NCI-H2171 treated with DMSO at 0.1 percent for 48 hours (cell line): Measurements from ENCODE around the gene ABCG4.
A peak's percentile ranks its signal among the peaks of the same experiment; 100 is the strongest.
"Not testable (repeated sequence)": the region's sequence is repeated elsewhere in the genome, so short reads cannot be mapped to it uniquely, and the experiment has no call there.

Source experiments
- DNase-seq: peaks from one replicate; lab custom pipeline; 2025; lab: John Stamatoyannopoulos, UW

Gene ABCG4

DNA sequence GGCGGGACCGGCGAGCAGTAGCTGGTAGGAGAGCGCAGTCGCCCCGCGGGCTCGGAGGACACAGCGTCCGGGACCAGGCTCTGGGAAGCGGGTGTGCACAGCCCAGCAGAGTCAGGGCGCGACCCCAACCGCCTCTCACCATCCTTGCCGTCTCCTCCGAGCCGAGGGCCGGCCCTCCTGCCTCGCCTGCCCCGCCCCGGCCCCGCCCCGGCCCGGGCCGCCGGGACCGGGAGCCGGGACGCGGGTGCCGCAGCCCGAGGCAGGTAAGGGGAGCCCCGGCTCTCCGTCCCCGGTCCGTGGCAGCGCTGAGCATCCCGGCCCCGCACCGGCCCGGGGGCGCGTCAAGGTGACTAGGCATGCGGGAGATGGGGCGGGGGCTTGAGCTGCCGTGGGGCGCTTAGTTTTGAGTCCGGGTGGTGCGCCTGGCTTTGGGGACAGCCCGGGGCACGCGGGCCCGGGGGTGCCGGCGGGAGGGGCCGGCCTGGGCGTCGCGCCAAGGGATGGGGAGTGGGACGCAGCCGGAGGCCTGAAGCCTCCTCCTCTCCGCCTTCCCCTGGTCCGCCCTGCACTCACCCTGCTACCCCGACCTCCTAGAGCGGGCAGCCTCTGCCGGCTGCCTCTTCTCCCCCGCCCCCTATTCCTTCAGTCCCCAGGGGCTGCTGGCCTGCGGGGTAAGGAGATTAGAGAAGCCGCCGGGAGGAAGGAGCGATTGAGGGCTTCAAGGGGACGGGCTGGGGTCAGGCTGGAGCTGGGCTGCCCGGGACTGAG is at the start of gene ABCG4:
ABCG4 (plus strand) TSS at position 35 of the 768 bp plus-strand sequence. CDS start 914 bp downstream, outside the sequence.
- DNase-seq: no peak

DNA sequence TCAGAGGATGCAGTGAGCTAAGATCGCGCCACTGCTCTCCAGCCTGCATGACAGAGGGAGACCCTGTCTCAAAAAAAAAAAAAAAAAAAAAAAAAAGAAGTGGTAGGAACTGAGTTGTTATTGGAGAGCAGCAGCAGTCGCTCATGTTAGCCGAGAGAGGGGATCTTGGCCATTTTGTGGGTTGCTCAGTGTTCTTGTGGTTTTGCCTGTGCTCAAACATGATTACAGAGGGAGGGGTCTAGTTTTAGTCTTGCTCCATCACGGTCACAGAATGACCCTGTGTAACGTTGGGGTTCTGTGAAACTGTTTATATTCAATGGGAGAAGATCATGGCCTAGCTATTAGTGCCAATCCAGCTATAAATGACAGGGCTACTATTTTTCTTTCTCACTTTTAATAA is 49.1 kb upstream of the ABCG4 start:
- no peak for DNase-seq

DNA sequence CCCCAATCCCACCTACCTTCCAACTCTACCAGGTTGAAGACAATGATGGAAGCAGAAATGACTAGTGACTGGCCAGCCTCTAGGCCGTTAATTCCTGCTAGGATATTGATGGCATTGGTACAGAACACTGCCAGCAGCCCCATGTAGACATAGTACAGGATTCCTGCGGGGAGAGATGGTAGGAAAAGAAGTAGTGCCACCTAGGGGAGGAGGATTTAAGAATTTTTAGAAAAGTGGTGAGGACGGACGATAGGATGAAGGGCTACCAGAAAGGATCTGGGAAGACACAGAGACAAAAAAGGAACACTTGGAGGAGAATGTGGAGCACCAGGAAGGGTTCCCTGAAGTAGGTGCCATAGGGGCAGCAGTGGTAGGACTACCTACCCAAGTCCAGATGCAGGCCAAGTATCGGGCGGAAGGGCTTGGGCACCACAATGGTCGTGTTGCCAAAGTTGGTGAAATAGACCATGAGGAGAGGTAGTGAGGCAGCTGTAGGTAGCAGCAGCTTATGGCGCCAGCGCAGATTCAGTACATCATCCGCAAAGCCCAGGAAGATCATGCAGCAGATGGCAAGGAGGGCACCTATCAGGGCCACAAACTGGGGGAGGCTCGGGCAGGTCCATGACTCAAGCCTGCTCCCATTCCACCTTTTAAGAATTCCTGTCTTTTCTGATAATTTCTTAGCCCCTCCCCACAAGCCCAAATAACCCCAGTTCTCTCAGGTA is 48.4 kb upstream of the ABCG4 start:
- DNase-seq: no peak

DNA sequence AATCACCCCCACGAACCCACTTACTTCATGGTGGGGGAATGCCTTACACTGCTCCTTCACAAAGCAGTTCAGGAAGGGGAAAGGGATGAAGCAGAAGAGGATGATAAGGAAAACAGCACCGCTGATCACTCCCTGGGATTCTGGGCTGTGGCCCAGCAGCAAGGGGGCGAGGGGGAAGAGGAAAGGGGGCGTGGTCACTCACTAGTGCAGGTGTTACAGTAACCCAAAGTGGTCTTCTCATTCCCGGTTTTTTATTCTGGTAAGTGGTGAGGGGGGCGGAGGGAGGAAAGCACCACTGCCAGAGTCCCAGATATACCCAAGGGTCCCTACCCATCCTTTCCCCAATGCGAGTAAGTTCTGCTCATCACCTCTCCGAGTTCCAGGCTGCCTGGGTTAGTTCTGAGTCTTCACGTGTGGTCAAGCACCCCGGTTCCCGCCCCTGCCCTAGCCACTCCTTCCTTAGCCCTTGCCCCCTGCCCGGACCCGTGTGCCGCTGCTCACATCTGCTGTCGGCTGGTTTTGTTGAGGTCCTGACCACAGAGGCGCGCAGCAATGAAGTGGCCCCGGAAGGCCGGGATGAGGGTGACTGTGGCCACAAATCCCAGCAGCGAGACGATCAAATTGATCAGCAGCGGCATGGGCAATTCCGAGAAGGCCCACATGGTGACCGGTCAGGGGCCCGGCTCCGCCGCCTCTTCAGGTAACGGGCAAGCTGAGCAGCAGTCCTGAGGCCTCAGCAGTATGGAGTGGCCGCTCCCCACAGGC is 47.7 kb upstream of the ABCG4 start:
- DNase-seq: no peak

DNA sequence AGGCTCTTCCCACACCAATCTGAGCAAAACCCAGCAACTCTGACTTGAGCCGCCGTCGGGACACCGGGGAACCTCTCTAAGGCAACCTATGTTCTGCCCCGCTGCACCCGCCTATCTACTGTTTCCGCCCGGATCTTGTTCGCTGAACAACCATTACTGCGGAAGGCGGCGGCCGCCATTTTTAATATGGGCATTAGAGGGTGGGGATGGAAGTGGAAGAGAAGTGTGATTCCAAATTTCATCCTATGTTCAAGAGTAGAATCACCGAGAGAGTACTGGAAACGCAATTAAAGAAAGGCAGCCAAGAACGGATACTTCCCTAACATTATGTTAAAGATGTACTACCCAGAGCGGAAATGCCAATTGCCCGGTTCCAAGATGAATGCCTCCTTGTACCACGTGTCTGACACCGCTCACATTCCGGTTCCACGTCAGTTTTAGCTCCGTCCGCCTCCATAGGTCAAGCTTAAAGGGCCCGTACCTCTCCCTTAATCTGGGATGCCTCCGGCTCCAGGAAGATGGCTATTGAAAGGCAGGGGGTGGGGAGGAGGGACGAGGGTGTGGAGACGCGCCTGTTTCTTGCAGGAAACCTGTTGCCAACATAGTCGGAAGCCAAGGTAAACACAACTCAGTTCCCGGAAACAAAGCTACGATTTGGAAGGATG is 47.0 kb upstream of the ABCG4 start, which contains the start of gene DPAGT1:
DPAGT1 (minus strand) TSS at position 95 of the 665 bp plus-strand sequence. CDS start 198 bp downstream, outside the sequence.
- DNase-seq: peak; percentile 94

DNA sequence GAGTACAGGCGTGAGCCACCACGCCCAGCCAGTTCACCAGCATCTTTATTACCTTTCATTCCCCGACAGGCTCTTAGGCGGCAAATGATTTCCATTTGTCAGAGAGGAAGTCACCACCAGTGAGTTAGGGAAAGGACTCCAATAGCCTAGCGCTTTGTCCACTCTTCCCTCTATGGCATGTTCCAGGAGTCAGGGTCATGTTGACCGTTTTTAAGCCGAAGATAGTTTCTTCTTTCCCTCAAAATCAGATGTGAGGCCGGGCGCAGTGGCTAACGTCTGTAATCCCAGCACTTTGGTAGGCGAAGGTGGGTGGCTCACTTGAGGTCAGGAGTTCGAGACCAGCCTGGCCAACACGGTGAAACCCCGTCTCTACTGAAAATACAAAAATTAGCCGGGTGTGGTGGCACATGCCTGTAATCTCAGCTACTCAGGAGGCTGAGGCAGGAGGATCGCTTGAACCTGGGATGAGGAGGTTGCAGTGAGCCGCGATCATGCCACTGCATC is 45.6 kb upstream of the ABCG4 start:
- DNase-seq: not testable (repeated sequence)

DNA sequence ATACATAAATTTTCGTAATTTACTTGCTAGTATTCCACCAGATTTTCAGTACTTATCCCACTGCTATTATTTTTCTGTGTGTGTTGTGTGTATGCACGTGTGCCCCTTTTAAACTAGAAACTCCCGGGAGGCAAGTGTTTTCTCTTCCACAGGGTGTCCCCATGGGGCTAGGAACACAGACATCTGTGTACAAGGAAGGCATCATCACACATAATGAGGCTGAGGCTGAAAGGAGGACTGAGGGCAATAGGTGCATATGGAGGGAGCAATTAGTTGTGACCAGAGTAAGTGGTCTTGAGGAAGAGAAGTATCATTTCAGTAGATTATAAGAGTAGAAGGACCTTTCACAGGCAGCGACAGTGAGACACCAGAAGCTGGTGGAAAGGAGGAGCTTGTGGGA is 45.1 kb upstream of the ABCG4 start:
- DNase-seq: peak; percentile 77

DNA sequence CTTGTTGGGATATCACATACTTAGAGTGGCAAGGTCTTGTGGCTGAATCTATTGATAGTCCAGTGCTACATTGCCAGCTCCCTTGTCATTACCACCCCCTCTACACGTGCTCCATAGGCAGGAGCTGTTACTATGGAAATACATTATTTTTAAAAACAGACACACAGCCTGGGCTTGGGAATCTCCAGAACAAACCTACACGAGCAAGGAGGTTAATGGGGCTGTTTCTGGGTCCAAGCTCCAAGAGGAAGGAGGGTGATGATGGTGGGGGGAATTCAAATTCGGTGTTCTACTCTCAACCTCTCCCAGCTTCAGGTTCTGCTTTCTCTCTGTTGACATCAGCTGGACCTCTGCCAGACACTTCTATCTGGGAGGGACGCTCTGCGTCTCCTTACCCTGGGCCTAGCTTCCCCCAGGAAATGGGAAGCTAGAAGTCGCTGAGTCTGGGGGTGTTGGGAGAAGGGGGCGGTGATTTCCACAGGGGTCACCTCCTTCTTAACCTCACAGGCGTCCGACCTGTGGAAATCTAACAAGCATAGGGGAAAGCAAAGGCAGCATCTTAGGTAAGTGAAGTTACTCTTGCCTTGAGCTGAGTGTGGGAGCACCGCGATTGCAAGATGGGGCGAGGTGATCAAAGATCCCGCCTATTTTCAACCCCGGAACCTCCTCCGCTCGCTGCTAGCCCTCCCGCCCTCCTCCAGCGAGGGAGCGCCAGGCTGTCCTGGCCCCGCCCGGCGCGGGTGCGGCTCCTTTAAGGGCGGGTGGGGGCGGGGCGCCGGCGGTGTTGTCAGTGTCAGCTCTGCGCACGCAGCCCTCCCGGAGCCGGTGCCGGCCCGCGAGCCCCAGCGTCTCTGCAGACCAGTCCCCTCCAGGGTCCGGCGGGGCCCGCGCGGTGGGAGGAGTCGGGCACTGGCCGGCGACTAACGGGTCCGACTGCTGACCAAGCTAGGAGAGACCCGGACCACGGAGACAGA is 42.0 kb upstream of the ABCG4 start, which contains the start of gene C2CD2L:
C2CD2L (plus strand) TSS at position 781 of the 974 bp plus-strand sequence. CDS start 398 bp downstream, outside the sequence.
- DNase-seq: peak; percentile 77

DNA sequence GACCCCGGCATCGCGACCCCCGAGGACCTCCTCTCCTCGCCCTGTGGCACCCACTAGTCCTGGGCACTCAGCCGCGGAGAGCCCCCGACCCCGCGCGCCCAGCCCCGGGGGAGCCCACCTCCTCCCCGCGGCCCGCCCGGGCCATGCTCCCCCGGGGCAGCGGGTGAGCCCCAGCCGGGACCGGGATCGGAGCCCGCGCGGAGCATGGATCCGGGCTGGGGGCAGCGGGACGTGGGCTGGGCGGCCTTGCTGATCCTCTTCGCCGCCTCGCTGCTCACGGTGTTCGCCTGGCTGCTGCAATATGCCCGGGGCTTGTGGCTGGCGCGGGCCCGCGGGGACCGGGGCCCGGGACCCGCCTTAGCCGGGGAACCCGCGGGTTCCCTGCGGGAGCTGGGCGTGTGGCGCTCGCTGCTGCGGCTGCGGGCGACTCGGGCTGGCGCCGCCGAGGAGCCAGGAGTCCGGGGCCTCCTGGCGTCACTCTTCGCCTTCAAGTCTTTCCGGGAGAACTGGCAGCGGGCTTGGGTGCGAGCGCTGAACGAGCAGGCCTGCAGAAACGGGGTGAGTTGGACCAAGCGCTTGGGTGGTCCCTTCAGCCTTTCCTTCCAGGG is 41.2 kb upstream of the ABCG4 start:
- no peak for DNase-seq

DNA sequence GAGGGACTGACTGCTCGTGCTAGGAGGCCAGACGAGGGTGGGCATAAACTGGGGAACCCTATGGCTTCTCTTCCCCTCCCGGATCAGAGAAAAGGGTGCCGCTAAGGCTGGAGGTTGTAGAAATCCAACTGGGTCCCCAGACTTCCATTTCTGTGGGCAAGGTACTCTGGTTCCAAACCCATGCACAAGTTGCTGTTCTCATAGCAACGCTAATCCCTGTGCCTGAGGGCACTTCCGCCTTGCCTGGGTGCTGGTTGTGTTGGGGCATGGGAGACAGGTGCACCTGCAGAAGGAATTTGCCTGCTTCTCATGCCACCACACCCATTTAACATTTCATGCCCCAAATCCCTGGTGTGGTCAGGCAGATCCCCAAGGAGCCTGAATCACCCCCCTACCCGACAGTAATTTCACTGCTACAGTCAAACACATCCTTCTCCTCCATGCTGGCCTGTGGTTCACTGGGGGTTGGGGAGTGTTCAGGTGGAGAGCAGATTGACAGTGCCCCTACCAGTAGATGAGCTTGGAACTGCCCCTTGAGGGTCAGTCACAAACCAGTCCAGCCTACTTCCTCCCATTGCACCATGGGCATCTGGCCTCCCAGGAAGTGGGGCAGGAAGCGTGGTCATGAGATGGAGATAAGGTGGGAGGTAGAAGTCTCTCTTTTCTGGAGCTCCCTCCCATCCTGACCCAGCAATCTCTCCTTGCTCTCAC is 40.6 kb upstream of the ABCG4 start:
- DNase-seq: no peak

DNA sequence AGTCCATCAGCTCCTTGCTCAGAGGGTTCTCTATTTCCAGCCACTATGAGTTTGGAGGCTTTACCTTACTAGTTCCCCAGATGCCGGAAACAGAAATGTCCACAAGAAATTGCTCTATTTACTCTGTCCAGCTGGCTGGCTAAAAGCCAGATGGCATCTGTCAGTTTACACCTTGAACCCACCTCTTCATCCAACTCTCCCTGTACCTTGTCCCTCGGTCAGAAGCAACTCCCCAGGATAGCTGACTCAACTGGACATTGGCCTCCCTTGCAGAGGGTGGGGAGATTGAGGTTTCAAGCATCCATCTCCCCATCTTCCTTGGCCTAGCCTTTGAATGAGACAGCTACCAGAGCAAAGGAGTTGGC is 40.0 kb upstream of the ABCG4 start:
- no peak for DNase-seq

DNA sequence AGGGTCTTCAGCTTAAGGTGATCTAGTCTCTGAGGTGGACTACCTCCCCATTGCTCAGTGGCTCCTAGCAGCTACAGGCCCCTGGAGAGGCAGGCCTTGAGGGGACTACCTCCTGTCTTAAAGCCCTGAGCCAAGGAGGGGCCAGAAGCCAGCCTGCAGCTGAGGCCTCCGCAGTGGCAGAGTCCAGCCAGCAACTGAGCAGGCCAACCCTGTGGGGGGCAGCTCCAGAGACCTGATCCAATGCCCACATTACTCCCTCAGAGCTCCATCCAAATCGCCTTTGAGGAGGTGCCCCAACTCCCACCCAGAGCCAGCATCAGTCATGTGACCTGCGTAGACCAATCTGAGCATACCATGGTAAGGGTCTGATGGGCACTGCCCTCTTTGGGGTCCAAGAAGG is 39.0 kb upstream of the ABCG4 start:
- no peak for DNase-seq

DNA sequence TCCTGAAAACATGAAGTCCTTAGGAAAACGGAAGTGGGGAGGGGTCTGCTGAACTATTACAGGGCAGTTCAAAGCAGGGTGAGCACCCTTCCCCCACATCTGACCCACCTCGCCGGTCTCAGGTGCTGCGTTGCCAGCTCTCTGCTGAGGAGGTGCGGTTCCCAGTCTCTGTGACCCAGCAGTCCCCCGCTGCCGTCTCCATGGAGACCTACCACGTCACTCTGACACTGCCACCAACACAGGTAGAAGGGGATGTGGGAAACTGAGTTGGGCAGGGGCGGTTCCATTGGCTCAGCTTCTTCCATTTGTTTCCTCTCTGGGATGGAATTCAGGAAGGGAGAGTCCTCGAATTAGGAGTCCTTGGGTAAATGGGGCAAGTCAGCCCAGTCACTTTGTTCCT is 38.4 kb upstream of the ABCG4 start:
- no peak for DNase-seq

DNA sequence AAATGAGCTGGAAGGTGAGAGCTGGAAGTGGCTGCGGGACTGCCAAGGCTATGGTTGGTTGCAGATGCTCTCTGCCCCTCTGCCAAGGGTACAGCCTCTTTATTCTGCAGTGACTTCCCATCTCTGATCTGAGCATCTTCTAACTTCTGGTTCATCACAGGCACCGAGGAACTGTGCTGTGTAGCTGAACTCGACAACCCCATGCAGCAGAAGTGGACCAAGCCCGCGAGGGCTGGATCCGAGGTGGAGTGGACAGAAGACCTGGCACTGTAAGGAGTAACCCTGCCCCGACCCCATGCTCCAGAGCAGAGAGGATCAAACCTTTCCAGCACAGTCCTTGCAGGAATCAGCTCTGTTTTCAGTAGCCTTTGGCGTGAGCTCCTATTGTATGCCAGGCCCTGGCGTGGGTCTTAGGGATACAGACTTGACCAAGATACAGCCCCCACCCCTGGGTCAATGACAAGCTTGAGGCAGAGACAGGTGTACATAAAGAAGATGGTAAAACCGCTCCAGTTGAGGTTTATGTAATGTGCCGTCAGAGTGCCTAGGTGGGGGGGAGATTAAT is 37.4 kb upstream of the ABCG4 start:
- DNase-seq: no peak

DNA sequence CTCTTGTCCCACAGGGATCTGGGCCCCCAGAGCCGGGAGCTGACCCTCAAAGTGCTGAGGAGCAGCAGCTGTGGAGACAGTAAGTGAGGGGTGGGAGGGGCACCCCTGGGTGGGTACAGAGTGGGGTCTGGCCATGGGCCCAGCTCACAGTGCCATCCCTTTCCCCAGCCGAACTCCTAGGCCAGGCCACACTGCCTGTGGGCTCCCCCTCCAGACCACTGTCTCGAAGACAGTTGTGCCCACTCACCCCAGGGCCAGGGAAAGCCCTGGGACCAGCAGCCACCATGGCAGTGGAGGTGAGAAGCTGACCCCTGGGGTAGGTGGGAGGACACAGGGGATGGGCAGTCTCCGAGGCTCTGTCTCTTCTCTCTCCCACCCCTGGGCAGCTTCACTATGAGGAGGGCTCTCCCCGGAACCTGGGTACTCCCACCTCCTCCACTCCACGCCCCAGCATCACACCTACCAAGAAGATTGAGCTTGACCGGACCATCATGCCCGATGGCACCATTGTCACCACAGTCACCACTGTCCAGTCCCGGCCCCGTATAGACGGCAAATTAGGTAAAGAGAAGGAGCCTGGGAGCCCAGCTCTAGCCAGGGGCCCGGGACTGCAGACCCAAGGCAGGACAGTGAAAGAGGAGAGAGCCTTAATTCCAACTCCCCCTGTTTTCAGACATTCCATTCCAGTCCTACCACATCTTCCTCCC is 36.4 kb upstream of the ABCG4 start:
- no peak for DNase-seq

DNA sequence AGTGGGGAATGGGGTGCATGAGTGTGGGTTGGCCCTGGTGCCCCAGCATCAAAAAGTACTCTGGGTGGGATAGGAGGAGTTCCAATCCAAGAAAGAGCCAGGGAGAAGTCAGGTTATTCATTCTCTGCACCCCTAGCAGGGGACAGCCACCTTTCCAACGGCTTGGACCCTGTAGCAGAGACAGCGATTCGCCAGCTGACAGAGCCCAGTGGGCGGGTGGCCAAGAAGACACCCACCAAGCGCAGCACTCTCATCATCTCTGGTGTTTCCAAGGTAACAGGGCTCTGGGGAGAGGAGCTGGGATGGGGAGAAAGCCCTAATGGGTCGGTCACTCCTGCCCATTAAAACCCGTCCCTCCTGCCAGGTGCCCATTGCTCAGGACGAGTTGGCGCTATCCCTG is 35.1 kb upstream of the ABCG4 start:
- DNase-seq: no peak

DNA sequence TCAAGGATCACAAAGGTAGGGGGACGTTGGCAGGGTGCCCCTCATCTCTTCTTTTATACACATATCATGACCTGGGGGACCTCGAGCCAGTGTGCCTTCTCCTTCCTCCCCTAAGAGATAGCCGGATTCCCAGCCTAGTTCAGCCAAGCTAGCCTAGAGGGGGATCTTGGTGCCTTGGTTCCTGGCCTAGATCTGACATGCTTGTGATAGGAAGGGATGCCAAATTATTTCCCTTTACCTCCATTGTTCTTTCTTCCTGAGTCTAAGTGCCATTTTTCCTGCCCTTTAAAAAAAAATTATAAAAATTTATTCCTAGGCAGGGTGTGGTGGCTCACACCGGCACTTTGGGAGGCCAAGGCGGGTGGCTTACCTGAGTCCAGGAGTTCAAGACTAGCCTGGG is 34.5 kb upstream of the ABCG4 start:
- DNase-seq: no peak

DNA sequence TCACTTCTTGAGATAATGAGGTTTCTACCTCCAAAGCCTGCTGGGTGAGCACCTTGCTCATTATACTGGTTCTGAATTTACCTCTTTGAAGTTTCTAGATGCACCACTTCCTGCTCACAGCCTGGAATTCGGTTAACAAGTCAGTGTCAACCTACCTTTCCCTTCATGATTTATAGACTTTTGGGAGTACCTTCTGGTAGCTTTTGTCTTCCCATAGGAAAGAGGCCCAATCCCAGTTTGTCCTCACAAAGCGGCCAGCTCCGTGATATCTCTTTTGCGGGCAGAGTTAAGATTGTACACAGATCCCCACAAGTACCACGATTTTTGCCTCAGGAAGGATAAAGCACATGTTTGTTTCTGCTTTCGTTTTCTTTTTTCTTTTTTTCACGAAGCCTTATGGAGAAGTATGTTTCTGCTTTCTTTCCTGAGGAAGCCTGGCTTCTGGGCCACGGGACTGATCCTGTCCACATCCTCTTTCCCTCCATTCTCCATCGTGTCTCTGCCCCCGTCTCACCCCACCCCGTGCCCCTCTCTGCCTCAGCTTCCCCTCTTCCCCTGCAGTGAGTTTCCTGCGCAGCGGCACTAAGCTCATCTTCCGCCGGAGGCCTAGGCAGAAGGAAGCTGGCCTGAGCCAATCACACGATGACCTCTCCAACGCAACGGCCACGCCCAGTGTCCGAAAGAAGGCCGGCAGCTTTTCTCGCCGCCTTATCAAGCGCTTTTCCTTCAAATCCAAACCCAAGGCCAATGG is 33.2 kb upstream of the ABCG4 start:
- DNase-seq: no peak
